T follicular helper cell (primary cell): ENCODE measurements around the gene TTI1.

Source experiments
- DNase-seq: peaks from one replicate; pipeline ENCODE4 v3.0.0-alpha.2; 2020; ENCODE audit warnings: low read depth

Gene TTI1

DNA sequence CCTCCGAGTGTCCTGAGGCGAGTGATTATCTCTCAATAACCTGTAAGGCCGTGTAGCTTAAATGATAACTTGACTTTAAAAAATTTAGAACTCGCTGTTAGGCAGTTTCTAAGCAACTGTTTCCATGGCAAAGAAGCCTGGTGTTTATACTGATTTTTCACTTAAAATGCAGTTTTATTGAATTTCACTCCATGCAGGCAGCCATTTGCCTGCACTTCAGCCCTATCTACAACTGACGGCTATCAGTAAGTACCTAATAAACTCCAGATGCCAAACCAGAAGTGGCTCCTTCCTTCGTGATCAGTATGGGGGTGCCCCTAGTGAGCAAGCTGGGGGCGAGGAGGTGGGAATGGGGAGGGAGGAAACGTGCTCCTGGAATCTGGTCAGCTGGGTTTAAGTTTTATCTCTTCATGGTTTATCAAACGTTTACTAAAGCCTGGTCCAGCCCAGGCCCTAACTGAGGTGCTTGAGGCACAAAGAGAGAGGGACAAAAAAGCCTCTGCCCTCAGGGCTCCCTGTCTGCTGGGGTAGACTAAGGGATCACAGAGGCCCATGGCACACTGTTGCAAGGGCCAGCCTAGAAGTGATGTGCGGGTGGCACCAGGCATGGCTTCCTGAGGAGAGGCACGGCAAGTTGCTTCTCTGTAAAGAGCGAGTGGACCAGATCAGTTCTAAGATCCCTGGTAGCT, 45.5 kb downstream of the TTI1 start:
- DNase-seq, result no peak

DNA sequence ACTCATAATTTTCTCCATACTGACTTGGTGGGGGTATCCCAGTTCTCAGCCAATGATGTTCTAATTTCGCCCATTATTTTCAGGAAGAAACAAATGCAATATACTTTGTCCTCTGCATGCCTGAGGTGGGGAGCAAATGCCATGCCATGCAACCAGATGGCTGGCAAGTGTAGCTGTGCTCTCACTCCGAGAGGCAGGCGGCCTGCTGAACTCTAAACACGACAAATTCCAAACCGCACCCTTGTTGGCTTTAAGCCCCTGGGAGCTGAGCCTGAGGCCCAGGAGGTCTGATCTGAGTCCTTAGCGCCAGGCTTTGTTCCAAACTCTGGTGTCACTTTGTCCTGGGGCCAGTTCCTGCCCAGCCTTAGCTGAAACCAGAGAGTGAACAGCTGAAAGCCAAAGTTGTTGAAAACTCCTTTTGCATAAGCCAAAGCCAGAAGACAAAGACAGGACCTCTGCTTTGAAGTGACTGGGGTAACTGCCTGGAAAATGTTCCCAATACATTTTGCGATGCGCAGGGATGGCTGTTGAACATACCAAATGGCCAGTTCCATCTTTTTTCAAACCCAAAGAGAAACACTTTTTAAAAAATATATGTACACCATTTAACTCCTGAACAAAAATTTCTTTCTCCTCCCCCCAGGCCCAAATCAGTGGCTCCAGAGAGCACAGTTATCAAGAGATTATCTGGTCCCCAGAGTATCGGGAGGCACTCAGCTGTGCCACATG, 46.2 kb downstream of the TTI1 start:
- DNase-seq, result no peak

DNA sequence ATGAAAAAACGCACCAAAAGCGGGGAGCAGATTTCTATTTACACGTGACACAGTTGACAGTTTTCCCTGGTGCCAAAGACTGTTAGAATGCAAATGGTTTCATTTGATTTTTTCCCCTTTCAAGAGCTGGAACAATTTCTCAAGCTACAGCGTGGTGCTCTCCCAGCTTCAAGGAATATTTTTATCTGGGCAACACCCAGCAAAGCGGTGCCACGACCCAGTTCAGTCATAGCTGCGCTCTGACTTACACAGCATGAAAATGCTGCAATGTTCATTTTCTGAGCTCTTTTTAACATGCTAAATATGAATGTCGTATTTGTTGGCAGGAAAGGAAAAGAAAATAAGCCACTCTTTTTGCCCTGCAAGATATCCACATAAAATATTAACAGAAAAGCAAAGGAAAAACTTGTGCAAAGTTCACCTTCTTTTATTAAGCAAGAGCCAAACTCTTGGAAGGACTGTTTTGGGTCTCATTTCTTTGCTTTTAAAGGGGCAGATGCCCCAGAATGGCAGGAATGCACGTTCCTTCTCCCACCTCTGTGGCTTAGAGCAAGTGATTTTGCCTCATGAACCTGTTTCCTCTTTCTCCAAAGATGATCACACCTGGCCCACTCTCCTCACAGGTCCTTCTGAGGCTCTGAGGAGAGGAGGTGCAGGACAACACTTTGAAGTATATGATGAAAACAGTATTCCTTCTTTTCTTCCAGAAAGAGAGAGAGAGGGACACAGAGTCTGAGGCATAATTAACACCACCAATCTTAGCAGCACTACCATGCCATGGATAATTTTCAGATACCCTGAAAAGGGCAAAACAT, 47.0 kb downstream of the TTI1 start:
- no peak for DNase-seq

DNA sequence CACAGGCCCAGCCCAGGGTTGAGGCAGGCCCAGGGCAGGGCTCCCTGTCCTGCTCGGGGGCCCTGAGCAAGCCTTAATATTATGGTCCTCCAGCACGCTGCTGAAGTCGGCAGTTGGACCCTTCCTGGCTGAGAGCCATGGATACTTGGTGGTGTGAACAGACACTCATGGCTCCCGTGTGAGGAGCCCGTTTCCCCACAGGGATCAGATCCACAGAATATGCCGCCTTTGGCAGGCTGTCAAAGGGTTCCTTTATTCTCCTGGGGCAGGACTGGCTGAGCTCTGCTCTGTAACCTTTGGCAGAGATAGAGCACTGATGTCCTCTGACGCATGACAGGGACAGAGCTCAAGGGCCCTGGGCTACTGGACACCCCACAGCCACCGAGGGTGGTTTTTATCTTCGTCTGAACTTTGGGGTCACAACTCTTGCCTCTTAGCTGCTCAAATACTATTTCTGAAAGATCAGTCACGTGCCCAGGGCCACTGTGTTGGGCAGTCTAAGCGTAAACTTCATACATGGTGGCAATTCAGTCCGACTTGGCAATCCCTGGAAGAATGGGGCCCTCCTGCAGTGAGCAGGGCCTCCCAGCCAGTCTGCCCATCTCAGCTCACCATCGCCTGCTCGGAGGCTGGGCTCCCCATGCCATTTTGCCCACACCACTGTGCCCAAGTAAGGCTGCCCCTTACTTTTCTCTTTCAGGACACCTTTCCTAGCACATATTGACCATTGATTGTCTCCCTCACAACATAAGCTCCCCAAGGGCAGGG, 49.1 kb downstream of the TTI1 start:
- DNase-seq, result no peak

DNA sequence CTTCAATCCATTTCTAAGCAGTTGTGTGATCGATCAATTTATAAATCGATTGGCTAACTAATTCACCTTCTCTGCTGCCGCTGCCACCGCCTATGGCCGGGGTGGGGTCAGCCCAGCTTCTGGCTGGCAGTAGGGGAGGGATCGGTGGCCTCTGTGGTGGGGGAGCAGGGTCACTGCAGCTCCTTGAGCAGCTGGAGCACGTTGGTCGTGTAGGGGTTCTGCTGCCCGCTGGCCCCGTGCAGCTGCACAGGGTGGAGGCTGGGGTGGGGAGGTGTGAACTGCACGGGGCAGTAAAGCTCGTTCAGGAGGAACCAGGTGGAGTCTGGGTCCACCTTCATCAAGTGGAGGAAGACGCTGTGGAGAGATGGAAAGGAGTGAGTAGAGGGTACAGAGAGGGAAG, 50.0 kb downstream of the TTI1 start:
- no peak for DNase-seq

DNA sequence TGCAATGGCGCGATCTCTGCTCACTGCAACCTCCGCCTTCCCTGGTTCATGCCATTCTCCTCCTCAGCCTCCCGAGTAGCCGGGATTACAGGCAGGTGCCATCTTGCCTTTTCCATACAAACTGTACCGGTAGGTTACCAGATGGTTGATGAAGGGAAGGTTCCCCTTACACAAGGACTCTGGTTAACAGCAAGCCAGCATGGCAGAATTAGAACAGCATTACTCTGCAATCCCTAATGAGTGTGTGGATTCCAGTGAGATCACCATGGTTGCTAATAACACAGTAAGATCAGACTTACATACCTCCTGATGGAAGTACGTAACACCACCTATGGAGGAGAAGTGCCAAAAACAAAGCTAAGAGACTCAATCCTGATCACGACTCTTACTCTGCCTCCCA, 51.7 kb downstream of the TTI1 start:
- DNase-seq, result no peak

DNA sequence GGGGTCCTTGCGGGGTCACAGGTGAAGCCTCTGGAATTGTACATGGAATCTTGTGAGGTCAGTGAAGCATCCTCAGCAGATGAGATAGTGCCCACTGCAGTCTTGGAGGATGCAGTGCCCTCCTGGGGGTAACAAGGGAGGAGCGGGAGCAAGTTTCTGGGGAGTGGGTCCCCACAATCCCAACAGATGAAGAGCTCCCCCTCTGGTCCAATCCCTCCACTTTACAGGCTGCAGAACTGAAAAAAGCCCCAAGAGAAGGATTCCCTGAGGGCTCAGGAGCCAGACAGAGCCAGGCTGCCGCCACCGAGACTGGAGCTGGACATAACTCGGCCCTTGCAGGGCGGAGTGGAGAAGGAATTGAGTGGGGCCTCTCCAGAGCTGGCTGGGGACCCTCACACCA, 52.4 kb downstream of the TTI1 start:
- DNase-seq, result no peak

DNA sequence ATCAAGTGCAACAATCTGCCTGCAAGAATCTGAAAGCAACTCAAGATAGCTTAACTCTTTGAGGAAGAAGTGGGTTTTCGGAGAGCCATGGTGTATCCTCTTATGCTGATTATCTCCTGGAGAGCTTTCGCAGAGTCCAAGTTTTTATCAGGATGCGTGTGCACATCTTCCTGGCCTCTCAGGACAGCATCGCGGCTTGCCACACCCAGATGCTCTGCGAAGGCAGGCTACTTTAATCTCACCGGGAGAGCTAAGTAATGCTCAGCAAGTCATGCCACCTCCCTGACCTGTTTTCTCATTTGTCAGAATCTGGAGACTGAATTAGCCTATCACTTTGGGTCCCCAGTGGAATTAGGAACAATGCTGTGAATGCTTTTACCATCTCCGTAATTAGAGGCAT, 52.9 kb downstream of the TTI1 start:
- no peak for DNase-seq

DNA sequence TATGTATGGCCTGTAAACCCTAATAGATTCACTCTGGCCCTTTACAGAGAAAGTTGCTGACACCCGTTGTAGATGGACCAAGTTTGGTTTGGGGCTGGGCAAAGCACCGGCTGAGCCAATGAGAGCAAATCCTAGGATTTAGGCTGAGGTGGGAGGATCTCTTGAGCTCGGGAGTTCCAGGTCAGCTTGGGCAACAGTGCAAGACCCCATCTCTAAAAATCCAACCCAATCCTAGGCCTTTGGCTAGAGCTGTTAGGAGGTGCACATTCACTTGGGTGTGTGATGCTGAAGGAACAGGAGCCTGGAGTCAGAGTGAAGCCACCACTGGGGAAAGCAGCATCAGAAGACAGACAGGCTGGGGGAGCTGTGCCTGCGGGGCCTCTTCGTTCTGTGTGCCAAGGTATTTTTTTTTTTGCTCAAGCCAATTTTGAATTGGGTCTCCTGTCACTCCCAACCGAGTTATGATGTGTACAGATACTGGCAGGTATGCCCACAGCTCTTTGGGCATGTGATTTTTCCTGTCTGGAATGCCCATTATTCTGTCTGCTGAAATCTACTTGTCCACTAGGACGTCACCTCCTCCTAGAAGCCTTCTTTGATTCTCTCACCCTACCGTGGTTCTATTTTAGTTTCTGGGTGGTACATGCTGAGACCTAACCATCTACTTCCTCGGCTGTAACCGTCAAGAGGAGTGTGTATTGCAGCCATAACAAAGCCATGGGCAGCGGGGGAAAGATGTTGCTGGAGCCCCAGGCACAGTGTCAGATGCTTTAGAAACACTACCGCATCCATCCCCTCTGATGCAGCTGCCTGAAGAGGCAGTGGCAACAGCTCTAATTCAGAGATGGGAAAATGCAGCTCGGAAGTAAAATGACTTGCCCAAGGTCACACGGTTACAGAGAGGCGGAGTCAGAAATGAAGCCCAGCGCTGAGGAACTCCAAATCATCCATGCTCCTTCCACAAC, 54.0 kb downstream of the TTI1 start:
- no peak for DNase-seq

DNA sequence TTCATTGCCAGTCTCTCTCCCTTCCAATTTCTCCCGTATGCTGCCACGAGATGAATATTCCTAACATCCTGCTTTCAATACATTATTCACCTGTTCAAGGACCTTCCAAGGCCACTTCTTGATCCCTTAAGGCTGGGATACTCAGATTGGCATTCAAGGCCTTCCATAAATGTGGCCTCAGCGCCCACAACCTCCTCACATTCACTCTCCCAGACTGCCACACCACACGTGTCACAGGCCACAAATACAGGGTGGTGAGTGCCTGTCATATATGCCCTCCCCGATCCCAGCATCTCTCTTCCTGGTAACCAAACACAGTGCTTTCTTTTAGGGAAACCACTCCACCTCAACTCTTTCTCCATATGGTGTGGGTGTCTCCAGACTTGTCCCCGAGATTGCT, 55.5 kb downstream of the TTI1 start:
- DNase-seq, result no peak

DNA sequence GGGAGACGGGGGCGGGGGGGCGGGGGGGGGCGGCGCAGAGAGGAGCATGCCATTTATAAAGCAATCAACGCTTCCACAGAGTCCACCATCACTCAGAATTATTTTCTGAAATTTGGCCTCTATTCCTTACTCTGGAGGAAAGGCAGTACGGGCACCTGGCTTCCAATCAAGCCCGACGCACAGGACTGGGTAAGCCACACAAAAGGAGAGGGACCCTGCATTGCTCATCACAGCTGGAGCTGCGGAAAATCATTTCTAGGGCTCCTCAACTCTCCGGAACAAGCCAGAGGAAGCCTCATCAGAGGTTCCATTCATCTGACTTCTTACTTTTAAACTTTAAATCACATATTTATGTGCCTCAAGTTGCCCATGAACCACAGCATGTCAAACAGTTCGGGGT, 55.9 kb downstream of the TTI1 start:
- DNase-seq, result no peak

DNA sequence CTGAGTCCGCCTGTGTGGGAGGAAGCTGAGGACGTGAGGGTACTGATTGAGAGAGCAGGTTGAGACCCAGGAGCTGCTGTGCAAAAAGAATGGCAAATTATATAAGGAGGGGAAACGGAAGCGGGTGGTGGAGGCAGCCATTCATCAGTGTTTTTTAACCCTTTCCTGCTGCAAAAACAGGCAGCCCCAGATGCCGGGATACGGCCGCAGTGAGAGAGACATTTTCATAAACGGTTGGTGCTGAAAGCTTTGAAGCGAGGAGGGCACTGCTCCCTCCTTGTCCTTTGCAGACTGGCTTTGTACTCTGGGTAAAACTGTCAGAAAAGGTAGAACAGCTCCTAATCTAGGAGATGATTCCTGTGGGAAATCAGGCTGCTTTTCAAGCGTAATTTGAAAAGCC, 56.4 kb downstream of the TTI1 start:
- DNase-seq, result no peak

DNA sequence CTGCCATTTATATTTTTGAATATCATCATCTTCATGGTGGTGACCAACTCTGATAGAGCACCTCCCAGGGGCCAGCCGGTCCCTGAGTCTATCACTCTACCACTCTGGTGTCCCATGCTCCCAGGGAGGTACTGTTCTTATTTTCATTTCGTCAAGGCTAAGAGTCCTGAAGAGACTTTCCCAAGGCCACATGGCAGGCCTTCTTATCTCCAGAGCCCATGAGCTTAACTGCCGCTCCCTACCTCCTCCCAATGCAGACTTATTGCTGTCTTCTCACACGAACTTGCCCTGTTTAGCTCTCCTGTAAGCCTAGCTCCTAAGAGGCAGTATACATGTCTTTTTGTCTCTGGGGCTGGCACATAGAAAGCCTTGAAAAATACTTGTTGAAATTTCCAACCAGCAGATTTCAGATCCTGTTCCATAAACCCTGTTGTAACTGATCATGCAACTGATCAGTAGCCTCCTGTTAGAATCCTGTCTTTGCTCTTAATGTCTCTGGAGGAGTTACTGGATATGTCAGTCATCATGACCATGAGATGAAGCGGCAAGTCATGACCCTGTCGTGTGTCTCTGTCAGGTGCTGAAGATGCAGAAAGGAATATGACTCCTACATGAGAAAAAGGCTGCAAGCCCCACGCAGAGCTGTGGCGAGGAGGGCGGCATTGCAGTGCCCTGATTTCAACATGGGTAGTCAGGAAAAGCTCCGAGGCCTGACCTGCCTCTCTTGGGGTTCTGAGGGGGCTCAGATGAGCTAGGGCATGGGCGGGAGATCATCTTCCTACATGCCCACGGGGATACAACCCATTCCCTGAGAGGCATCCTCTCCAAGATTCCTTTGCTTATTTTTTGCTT, 60.0 kb downstream of the TTI1 start:
- DNase-seq, result no peak

DNA sequence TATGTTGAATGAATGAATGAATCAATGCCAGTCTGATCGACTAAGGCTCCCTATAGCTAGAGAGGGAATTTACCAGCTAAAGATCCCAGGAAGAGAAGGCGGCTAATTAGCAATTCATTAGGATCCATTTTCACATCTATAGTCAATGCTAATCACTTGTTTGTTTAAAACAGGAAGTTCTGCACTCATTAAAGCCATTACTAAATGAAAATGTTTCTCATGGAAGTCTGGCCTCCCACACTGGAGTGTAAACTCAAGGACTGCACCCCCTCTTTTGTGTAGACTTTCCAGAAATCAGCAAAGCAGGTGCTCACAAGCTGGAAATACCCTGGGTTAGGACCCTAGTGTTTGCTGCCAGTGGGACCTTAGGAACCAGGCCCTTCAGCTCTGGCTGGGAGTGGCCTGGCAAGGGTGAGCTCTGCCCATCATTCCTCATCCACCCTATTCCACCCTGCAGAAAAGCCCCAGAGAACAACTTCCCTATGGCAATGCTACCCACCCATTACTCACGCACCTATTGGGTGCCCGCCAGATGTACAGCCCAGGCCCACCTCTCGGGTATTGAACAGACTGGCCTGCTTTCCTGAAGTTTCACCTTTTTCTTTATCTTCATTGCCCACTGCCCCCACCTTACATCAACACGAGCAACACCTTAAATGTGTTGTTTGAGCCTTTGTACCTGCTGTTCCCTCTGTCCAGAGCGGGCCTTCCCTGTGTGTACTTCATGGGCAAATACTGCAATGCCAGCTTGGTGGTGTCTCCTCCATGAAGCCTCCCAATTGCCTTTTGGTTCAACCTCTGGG, 60.8 kb downstream of the TTI1 start:
- DNase-seq, result no peak

DNA sequence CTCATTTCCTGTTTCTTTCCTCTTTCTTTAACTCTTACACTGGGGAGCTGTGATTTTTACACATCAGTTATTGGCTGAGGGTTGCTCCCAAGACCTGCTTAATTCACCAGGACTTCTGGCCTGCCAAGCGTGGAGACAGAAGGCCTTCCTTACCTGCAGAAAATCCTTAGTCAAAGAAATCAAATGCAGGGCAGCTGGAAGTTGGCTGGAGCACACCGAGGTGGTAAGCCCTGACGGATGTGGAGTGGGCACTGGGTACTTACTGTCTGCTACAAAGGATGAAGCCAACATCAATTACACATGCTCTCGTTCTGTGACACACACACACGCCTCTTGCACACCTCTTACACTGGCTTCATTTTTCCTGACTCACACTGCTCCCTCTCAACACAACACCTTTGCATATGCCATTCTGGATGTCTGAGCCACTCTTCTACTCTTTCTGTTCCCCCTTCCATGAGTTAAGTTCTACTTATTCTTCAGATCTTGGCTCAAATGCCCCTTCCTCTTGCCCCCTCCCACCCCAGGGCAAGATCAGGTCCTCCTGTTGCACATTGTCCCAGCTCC, 61.6 kb downstream of the TTI1 start:
- no peak for DNase-seq

DNA sequence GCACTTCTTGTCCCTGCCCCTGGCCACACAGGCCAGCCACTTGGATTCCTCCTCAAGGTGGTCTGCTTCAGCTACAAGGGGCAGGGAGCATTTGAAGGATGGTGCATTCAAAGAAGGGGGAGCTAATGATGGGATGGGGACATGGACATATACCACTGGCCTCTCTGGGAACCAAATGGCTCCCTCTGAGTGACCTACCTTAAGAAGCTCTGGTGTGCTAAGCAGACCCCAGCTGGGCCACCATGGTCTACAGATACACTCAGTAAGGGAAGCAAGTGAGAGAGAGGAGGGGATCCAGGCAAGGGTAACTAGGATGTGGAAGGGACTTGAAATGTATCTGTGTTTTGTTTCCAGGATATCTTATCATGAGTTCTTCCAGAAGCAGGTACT, 62.4 kb downstream of the TTI1 start:
- no peak for DNase-seq

DNA sequence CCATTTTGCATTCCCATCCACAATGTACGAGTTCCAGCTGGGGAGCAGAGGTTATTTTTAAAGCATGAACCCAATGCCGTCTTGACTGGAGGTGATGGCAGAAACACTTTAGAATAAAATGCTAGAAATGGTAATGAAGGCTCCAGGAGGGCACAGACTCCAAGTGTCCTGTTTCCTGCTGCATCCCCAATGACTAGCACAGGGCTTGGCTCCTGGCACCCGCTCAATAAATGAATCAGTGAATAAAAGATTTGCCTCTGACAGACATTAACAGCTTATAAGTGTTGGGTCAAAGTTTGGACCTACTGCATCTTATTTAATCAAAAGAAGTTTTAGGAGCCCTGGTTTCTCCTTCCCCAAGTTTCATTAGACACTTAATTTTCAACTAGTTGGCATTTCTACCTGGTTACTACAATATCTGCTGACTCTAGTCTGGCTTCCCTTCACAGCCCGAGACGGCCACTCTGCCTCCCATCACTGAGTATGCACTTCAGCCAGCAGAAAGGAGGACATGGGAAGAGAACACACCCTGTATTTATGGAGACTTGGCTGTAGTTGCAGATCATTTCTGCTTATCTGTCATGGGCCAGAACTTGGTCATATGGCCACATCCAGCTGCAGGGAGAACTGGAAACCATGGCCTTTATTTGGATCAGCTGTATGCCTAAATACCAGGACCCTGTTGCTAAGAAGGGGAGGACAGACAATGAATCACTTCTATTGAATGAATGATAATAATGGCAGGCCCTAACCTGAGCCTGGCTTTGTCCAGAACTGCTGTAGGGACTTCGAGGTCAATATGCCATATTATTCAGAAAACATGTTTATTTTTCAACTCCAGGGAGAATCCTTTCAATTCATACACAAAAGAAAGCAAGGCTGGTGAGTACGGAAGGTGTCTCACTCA, 63.1 kb downstream of the TTI1 start:
- no peak for DNase-seq

DNA sequence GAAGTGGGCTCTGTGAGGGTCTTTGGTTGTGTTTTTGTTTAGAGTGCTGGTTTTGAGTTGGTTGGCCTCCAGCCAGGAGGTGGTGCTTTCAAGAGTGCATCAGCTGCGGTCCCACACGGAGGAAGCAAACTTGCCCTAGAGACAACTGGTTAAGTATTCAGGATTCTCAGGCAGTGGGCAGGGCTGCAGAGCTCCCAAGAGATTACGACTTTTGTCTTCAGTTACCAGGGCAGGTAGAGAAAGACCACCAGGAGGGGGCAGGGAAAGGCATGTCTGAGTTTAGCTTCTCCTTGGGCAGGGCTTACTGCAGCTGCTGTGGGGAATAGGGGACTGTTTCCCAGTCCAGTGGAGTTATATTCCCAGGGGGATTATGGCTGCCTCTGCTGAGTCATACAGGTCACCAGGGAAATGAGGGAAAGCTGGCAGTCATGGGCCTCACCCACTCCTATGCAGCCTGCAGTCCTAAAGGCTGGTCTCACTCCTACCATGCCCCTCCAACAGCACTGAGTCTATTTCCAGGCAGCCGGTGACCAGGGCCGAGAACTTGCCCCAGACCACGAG, 64.3 kb downstream of the TTI1 start:
- no peak for DNase-seq
